Frontal cortex (tissue), 4 donors: Measurements from ENCODE around the gene ZNF346. TPM values are rescaled to one million over a fixed set of nuclear protein-coding genes. Genes with fewer than 3 reads are reported as not detected.

Source experiments
- DNase-seq, 2 donors: peaks; one replicate each; pipeline ENCODE4 v3.0.0; 2012; ENCODE audit warnings: low spot score in 2 of 2
- FAIRE-seq: peaks from 2 replicates; lab custom pipeline; 2012; peaks lifted over from hg19 to GRCh38; lab: Jason Lieb, UNC
- total RNA-seq: library from RNA; depleted of rRNA; stranded (reverse); fragments of >200 nt; gene quantifications from one replicate; pipeline ENCODE4 v1.2.3, GENCODE V29; 2014
- donor health status: control.
- donor health status: control.
- donor health status: control.

ZNF346 gene
- total RNA-seq, 1 donor from 2014 or later: 28.5 TPM

DNA sequence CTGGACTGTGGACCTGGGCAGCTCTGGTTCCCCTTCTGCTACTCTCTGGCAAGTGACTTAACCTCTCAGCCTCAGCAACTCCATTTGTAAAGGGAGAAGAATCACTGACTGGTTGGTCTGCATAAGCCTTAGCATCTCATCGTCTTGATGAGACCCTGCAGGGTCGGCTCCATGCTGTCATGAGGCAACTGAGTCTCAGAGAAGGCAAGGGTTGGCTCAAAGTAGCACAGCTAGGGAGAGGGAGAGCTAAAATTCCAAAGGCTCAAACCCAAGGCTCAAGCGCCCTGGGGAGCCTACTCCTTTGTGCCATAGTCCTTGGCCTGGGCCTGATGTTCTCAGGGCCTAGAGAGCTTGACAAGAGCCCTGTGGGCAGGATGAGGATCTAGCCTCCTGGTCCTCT, 68.7 kb downstream of the ZNF346 start:
- FAIRE-seq (no peak), DNase-seq (no peak)

- DNase-seq (no peak), FAIRE-seq (no peak)
Measured at GRCh38 chr5:177092178-177093081, 69.9 kb downstream of the ZNF346 start.

- DNase-seq: no peak
- no peak for FAIRE-seq
Measured at GRCh38 chr5:177093082-177093712, 70.7 kb downstream of the ZNF346 start.

- FAIRE-seq (no peak), DNase-seq (no peak)
Measured at GRCh38 chr5:177093803-177094202, 71.3 kb downstream of the ZNF346 start.

DNA sequence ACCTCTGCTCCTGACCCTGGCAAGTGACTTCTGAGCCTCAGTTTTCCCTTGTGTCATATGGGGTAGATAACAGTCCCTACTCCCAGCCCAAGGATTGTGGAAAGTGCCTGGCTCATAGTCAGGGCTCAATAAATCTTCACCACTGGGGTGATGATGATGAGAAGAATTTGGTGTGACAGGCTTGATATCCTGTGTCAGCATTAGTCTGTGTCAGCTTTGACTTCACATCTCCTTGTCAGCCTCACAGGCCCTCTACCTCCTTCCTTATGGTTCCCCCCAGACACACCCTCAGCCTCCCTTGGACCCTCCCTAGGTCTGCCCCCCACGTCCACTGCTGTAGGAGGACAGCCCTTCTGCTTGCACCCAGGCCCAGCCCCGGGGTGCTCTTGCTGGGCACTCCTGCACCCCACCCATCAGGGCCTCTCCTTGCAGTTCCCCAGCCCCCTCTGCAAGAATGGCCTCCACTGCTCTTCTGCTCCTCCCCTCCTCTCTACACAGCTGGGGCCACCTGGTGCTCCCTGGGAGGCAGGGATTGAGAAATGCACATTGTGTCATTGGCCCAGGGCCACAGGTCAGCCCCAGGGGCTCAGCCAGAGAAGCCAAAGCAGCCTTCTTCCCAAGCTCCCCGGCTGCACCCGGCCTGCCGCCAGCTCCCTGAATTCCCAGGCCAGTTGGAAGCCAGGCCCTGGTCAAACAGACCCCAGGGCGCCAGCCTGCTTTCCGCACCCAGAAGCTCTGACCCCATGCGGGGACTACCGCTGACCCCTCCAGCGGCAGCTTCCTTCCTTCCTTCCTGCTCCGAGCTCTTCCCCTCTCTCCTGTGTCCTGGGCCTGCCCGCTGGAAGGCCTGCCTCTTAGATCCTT, 72.0 kb downstream of the ZNF346 start:
- DNase-seq (peak in 1 of 2 donors; percentile 52), FAIRE-seq (no peak)

DNA sequence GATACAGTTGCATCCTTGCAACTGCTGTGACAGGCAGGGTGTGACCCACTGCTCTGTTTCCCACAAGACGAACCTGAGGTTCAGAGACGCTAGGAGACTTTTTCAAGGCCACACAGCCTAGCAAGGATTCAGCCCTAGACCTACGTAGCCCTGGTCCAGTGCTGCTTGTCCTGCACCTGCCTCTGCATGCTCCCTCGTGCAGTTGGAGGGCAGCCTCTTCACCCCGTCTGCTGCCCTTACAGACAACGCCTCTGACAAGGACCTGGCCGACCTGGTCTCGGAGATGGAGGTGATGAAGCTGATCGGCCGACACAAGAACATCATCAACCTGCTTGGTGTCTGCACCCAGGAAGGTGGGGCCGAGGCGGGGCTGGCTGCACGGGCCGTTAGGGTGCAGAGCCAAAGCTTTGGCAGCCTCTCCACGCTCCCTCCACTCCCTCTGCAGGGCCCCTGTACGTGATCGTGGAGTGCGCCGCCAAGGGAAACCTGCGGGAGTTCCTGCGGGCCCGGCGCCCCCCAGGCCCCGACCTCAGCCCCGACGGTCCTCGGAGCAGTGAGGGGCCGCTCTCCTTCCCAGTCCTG, 72.7 kb downstream of the ZNF346 start:
- DNase-seq (no peak), FAIRE-seq (no peak)

- no peak for DNase-seq
- FAIRE-seq: no peak
Measured at GRCh38 chr5:177096162-177097015, 73.9 kb downstream of the ZNF346 start.

DNA sequence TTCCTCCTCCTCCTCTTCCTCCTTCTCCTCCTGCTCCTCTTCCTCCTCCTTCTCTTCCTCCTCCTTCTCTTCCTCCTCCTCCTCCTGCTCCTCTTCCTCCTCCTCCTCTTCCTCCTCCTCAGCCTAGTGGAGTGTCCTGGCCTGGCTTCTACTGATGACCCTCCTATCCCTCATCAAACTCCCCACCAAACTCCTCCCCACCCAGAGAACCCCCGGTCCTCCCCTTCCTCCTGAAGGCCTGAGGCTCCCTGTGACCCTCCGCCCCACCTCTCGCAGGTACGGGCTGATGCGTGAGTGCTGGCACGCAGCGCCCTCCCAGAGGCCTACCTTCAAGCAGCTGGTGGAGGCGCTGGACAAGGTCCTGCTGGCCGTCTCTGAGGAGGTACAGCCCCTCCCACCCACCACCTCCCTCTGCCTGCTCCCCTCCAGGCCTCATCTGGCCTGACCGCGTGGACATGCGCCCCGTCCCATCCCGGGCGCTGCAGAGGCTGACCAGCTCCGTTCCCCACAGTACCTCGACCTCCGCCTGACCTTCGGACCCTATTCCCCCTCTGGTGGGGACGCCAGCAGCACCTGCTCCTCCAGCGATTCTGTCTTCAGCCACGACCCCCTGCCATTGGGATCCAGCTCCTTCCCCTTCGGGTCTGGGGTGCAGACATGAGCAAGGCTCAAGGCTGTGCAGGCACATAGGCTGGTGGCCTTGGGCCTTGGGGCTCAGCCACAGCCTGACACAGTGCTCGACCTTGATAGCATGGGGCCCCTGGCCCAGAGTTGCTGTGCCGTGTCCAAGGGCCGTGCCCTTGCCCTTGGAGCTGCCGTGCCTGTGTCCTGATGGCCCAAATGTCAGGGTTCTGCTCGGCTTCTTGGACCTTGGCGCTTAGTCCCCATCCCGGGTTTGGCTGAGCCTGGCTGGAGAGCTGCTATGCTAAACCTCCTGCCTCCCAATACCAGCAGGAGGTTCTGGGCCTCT, 74.8 kb downstream of the ZNF346 start:
- no peak for DNase-seq

DNA sequence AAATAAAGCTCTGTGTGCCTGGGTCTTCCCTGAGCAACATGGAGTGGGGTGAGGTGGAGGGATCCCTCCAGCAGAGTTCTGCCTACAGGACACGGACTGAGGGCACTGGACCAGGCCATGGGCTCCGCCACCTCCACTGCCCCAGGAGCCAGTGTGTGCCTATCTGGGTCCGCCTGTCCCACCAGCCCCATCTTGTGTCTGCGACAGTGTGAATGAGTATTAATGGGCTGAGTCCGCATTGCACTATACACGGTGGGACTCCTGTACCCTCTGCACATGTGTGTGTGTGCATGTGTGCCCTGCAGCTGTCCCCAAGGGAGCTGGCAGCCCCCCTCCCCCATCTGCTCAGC, 75.6 kb downstream of the ZNF346 start:
- DNase-seq (no peak), FAIRE-seq (no peak)

More for the DNA sequence above, 74.8 kb downstream of the ZNF346 start:
- no peak for FAIRE-seq

- FAIRE-seq (no peak), DNase-seq (peak in 1 of 2 donors; percentile 59)
Measured at GRCh38 chr5:177098470-177099141, 76.1 kb downstream of the ZNF346 start.

DNA sequence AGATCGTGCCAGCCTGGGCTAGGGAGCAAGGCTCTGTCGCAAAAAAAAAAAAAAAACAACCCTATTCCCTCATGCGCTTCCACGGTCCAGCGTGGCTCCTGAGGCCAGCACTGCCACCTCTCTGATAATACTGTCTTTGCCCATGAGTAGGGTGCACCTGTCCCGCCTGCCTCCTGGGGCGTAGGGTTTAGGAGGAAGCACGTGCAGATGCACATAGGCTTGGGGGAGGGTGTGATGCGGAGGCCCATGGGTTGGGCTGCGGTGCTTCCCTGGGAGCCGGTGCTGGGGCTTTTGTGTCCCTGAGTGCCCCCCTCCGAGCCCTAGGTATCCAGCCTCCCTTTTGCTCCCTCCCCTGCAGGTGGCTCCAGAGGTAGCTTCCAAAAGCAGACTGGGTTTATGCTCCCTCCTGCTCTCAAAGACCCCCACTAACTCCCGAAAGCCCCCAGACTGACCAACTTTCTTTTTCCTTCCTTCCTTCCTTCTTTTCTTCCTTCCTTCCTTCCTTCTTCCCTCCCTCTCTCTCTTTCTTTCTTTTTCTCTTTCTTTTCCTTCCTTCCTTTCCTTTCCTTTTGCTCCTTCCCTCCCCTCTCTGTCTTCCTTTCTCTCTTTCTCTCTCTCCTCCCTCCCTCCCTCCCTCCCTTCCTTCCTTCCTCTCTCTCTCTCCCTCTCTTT, 77.1 kb downstream of the ZNF346 start:
- no peak for DNase-seq
- no peak for FAIRE-seq

- FAIRE-seq: no peak
- DNase-seq: no peak
Measured at GRCh38 chr5:177100714-177101121, 78.2 kb downstream of the ZNF346 start.

DNA sequence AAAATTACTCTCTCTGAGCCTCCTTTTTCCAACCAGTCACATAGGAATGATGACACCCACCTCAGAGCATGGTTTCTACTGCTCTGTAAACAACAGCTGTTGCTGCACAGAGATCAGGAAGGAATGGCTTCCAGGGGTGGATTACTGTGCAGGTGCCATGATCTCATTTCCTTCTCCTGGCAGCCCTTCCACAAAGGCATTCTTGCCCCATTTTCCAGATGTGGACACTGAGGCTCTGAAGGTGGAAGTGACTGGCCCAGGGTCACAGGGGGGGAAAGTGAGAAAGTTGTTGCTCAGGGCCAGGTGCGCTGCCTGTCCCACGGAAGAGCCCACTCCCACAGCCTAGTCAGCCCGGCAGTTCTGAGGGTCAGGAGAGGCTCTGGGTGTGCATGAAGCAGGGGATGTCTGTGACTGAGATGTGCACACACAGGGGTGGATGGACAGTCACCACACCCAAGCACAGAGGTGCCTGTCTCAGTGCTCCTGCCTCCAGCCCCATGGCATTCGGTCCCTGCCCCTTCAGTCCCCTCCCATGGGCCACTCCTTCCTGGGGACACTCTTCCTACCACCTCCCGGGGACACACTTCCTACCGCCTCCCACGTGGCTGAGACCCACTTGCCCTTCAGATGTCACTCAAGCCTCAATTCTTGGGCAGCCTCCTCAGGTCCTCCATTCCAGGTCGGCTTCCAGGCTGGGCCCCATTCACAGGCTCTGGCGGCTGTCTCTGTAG, 81.2 kb downstream of the ZNF346 start:
- DNase-seq (no peak), FAIRE-seq (no peak)

GRCh38 chr5:177105691-177106476, 83.4 kb downstream of the ZNF346 start:
- FAIRE-seq (no peak), DNase-seq (no peak)

DNA sequence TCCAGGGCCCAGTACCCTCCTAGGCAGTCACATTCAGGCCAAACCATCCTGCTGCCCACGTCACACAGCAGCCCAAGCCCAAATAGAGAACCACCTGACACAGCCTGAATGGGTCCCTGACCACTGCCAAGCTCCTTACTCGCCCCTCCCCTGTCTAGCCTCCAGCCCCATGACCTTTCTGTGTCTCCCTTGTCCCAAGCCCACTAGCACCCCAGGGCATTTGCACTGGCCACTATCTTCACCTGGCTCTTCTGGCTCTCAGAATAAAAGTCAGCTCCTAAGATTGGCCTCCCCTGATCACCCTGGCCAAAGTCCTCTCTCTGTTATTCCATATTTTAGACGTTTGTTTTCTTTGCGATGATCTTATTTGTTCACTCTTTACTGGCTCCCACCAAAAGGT, 84.7 kb downstream of the ZNF346 start:
- FAIRE-seq (no peak), DNase-seq (no peak)

GRCh38 chr5:177109810-177110209, 87.3 kb downstream of the ZNF346 start:
- DNase-seq (no peak), FAIRE-seq (no peak)
